ENCODE data around the gene MN1. TPM values are rescaled to one million over a fixed set of nuclear protein-coding genes. Genes with fewer than 3 reads are reported as not detected.

Gene MN1
- total and polyA plus RNA-seq, 2 experiments from 2014 or later, result 1.0 to 6.8 TPM

DNA sequence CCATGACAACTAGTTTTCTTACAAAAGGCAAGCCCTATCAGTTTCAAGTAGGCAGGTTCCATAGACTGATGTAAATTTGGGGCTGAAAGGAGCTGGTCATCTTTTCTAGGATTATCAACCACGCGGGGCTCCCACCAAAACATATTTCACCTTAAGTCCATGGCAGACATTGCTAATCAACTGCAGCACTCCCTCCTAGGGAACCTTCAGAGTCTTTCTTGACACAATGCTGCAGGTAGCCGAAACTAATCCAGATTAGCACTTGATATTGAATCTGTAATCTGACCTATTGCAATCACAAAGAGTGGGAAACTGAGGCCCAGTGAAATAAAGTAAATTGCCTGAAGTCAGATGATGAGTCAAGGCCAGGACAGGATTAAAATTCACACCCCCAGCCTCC, 32.5 kb downstream of the MN1 start (continued):
- TF ChIP-seq, protein P1, sequence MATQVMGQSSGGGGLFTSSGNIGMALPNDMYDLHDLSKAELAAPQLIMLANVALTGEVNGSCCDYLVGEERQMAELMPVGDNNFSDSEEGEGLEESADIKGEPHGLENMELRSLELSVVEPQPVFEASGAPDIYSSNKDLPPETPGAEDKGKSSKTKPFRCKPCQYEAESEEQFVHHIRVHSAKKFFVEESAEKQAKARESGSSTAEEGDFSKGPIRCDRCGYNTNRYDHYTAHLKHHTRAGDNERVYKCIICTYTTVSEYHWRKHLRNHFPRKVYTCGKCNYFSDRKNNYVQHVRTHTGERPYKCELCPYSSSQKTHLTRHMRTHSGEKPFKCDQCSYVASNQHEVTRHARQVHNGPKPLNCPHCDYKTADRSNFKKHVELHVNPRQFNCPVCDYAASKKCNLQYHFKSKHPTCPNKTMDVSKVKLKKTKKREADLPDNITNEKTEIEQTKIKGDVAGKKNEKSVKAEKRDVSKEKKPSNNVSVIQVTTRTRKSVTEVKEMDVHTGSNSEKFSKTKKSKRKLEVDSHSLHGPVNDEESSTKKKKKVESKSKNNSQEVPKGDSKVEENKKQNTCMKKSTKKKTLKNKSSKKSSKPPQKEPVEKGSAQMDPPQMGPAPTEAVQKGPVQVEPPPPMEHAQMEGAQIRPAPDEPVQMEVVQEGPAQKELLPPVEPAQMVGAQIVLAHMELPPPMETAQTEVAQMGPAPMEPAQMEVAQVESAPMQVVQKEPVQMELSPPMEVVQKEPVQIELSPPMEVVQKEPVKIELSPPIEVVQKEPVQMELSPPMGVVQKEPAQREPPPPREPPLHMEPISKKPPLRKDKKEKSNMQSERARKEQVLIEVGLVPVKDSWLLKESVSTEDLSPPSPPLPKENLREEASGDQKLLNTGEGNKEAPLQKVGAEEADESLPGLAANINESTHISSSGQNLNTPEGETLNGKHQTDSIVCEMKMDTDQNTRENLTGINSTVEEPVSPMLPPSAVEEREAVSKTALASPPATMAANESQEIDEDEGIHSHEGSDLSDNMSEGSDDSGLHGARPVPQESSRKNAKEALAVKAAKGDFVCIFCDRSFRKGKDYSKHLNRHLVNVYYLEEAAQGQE (IDR thresholded peaks at IDR 0.05; ENCODE audit: unreplicated experiment), result no peak
- TF ChIP-seq JUNB (IDR thresholded peaks at IDR 0.05; ENCODE audit: unreplicated experiment) (no peak), CREB1 (CRISPR knock-in tag; IDR thresholded peaks at IDR 0.05; ENCODE audit: low read depth) (no peak), ZNF331 (CRISPR knock-in tag; IDR thresholded peaks at IDR 0.05; ENCODE audit: low read depth) (no peak), ZNF114 (CRISPR knock-in tag; IDR thresholded peaks at IDR 0.05) (no peak), CTCF (conservative IDR thresholded peaks at IDR 0.05; ENCODE audit: low read depth in 2 of 2) (no peak), EZH2phosphoT487 (IDR thresholded peaks at IDR 0.05; ENCODE audit: unreplicated experiment) (no peak), STAT1 (IDR thresholded peaks at IDR 0.05; ENCODE audit: unreplicated experiment) (no peak), ETS1 (IDR thresholded peaks at IDR 0.05) (no peak), POLR2AphosphoS5 (IDR thresholded peaks at IDR 0.05; ENCODE audit: low read depth) (no peak)

DNA sequence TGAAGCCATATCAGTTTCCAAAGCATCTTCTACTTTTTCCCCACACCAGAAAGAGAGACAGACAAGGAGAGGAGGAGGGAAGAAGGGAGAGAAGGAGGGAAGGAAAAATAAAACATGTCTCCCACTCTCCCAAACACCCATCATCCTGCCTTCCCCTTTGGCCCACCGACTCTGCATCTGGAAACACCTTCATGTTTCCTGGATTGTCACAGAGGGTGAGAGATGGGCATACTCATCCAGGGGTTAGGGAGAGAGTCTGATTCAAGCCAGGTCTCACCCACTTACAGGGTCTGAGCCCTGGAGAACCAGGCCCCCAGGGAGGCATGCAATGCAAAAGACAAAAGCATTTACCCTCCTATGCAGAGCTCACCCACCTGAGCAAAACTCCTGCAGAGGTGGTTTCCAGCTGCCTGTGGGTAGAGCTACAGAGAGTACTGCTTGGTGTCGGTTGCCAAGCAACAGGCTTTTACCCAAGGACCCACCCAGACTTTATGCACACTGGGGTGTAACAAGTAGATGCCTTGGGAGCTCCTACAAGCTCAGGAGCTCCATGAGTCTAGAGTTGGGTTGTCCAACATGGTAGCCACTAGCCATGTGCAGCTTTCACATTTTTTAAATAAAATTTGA, 33.4 kb downstream of the MN1 start:
- Histone ChIP-seq H3K27ac (ENCODE audit: low read depth) (no peak overlapping the region), H3K4me1 (ENCODE audit: insufficient read depth) (peaks cover 9% of the 10 kb centered on the region; the same call in 1 of the 2 replicates), H3K4me3 (no peak overlapping the region), H3K36me3 (ENCODE audit: insufficient read depth) (no peaks in the 10 kb centered on the region), H3K9me2 (ENCODE audit: insufficient read depth) (no peaks in the 10 kb centered on the region), H2AFZ (no peak overlapping the region), H3K27me3 (ENCODE audit: insufficient read depth) (no peaks in the 10 kb centered on the region), H3K79me2 (replicated peaks; ENCODE audit: insufficient read depth) (no peaks in the 10 kb centered on the region), H3F3A (replicated peaks; ENCODE audit: low read depth) (0 out of 2 replicates have a peak, but pooled peaks cover 10% of the 10 kb centered on the region), H3K4me2 (no peak overlapping the region), H4K20me1 (replicated peaks; ENCODE audit: insufficient read depth) (no peaks in the 10 kb centered on the region)
- H3K9me3 Mint-ChIP-seq, result no peaks in the 10 kb centered on the region
- peaks cover 5% of the 10 kb centered on the region for H3K27me3 Mint-ChIP-seq (ENCODE audit: insufficient read depth, low read depth, poor library complexity)
- H3K4me3 Mint-ChIP-seq, result no peak overlapping the region
- H3K27ac Mint-ChIP-seq, result no peak overlapping the region
- DNase-seq (ENCODE audit: low spot score), result no peak
- H3K36me3 Mint-ChIP-seq (ENCODE audit: low read depth), result no peaks in the 10 kb centered on the region
- ATAC-seq, result peak; percentile 56
- H3K4me1 Mint-ChIP-seq, result peaks cover 31% of the 10 kb centered on the region
- no peak for TF ChIP-seq POLR2AphosphoS5 (IDR thresholded peaks at IDR 0.05; ENCODE audit: low read depth)
- TF ChIP-seq NANOG (IDR thresholded peaks at IDR 0.05; ENCODE audit: borderline replicate concordance), result no peak
- no peak for TF ChIP-seq ETS1 (IDR thresholded peaks at IDR 0.05)
